SU-DHL-6 (cell line): Measurements from ENCODE around the gene PRSS38.

ENCODE experiments used
- H2AFZ ChIP-seq: fragments of 200-600 bp; sonication (generic); 2 replicates; pipeline ENCODE4 v1.6.1; 2014; ENCODE audit warnings: low read depth, mild to moderate bottlenecking, moderate library complexity, mixed read lengths, antibody characterized with exemption, low read length; ENCODE audit not compliant: severe bottlenecking
- H3F3A ChIP-seq: fragments of 200-600 bp; shearing (Covaris generic); 2 replicates; pipeline ENCODE4 v1.6.0; 2016; ENCODE audit warnings: antibody characterized with exemption, mild to moderate bottlenecking; ENCODE audit not compliant: insufficient read depth
- H3K27ac ChIP-seq: fragments of 200-600 bp; sonication (generic); 2 replicates; pipeline ENCODE4 v1.5.1; 2016; ENCODE audit warnings: low read depth, mild to moderate bottlenecking, low read length, moderate library complexity, mixed read lengths
- H3K27me3 ChIP-seq: fragments of 200-600 bp; sonication (generic), shearing (Covaris generic); 2 replicates; pipeline ENCODE4 v1.6.0; 2014; ENCODE audit warnings: mild to moderate bottlenecking, low read length
- H3K36me3 ChIP-seq: fragments of 200-600 bp; sonication (generic); 2 replicates; pipeline ENCODE4 v1.6.1; 2014; ENCODE audit warnings: mild to moderate bottlenecking, low read length, mixed read lengths
- H3K4me2 ChIP-seq: fragments of 300-600, 200-600 bp; shearing (Covaris generic), sonication (generic); 2 replicates; pipeline ENCODE4 v1.6.0; 2014; ENCODE audit warnings: low read length, low read depth, mild to moderate bottlenecking; ENCODE audit not compliant: poor library complexity, severe bottlenecking
- H3K4me3 ChIP-seq: fragments of 200-600 bp; sonication (generic); 2 replicates; pipeline ENCODE4 v1.5.1; 2014; ENCODE audit warnings: antibody characterized with exemption, low read length, mild to moderate bottlenecking, mixed read lengths; ENCODE audit not compliant: insufficient read depth, poor library complexity, severe bottlenecking
- H3K79me2 ChIP-seq: fragments of 200-600 bp; sonication (generic); 2 replicates; pipeline ENCODE4 v1.6.1; 2014; ENCODE audit warnings: mild to moderate bottlenecking, low read length, moderate library complexity; ENCODE audit not compliant: insufficient read depth
- H3K9ac ChIP-seq: fragments of 200-600 bp; sonication (generic); 2 replicates; pipeline ENCODE4 v1.7.0; 2014; ENCODE audit warnings: mild to moderate bottlenecking, low read length
- H3K9me2 ChIP-seq: fragments of 200-600 bp; sonication (generic); replicated peaks from 2 replicates; pipeline ENCODE4 v1.6.1; 2014; ENCODE audit warnings: low read length; ENCODE audit not compliant: insufficient read depth
- H3K9me3 ChIP-seq: fragments of 200-600 bp; sonication (generic); 2 replicates; pipeline ENCODE4 v1.6.1; 2014; ENCODE audit warnings: low read length, mixed read lengths; ENCODE audit not compliant: insufficient read depth
- H4K20me1 ChIP-seq: fragments of 200-600 bp; sonication (generic); 2 replicates; pipeline ENCODE4 v1.6.1; 2014; ENCODE audit warnings: low read depth, mild to moderate bottlenecking, antibody characterized with exemption, low read length, moderate library complexity, mixed read lengths
- EZH2phosphoT487 ChIP-seq: fragments of 200-600 bp; sonication (generic), shearing (Covaris generic); conservative IDR thresholded peaks from 2 replicates; pipeline ENCODE4 v1.6.1; 2018; ENCODE audit warnings: mild to moderate bottlenecking, antibody characterized with exemption, low read length, moderate library complexity, mixed read lengths
- TF ChIP-seq, protein P1 (sequence below): fragments of 200-600 bp; sonication (generic); IDR thresholded peaks from one replicate; pipeline ENCODE4 v1.5.1; 2017; ENCODE audit warnings: antibody characterized with exemption, mild to moderate bottlenecking, low read length, moderate library complexity; ENCODE audit not compliant: insufficient read depth, poor library complexity, severe bottlenecking

Gene PRSS38

DNA sequence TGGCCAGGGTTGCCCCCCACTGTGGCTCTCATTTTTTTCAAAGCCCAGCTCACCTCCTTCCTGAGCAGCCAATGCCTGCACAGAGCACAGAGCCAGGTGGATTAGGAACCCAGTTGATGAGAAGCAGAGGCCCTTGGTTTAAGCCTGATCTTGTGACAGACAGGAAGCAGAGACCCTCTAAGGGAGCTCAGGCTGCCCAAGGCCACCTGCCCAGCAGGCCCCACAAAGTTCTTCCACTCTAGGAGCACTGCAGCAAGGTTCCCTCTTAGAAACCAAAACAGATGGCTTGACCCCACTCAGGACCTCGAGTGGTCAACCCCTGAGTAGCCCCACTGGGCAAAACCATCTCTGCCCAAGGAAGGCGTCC is 25.5 kb upstream of the PRSS38 start:
- TF ChIP-seq, protein P1, sequence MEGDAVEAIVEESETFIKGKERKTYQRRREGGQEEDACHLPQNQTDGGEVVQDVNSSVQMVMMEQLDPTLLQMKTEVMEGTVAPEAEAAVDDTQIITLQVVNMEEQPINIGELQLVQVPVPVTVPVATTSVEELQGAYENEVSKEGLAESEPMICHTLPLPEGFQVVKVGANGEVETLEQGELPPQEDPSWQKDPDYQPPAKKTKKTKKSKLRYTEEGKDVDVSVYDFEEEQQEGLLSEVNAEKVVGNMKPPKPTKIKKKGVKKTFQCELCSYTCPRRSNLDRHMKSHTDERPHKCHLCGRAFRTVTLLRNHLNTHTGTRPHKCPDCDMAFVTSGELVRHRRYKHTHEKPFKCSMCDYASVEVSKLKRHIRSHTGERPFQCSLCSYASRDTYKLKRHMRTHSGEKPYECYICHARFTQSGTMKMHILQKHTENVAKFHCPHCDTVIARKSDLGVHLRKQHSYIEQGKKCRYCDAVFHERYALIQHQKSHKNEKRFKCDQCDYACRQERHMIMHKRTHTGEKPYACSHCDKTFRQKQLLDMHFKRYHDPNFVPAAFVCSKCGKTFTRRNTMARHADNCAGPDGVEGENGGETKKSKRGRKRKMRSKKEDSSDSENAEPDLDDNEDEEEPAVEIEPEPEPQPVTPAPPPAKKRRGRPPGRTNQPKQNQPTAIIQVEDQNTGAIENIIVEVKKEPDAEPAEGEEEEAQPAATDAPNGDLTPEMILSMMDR, result no peak
- no peak for TF ChIP-seq EZH2phosphoT487
- no peak overlapping the region for H3K27ac ChIP-seq
- H3K9me3 ChIP-seq, result no peaks in the 10 kb centered on the region
- H4K20me1 ChIP-seq, result no peaks in the 10 kb centered on the region
- no peaks in the 10 kb centered on the region for H3F3A ChIP-seq
- no peaks in the 10 kb centered on the region for H3K36me3 ChIP-seq
- no peaks in the 10 kb centered on the region for H3K9me2 ChIP-seq
- no peak overlapping the region for H3K9ac ChIP-seq
- no peaks in the 10 kb centered on the region for H3K27me3 ChIP-seq
- no peaks in the 10 kb centered on the region for H3K79me2 ChIP-seq
- H2AFZ ChIP-seq, result no peak overlapping the region
- H3K4me2 ChIP-seq, result no peak overlapping the region
- no peak overlapping the region for H3K4me3 ChIP-seq

DNA sequence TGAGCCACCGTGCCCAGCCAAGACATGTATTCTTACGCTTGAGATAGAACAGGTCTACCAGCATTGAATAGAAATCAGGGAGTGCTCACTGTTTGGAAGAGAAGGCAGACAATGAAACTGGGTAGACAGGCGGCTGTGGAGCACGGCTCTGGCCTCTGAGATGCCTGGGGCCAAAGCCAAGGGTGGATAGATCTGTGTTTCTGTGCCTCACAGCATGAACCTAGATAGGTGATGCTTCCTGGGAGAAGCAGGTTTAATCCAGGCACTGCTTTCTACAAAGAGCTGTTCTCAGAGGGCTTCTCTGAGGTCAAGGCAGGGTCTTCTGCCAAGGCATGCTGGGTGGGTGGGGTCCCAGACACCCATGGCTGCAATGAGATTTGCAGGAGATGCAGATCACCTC is 24.6 kb upstream of the PRSS38 start:
- H3F3A ChIP-seq, result no peaks in the 10 kb centered on the region
- H3K79me2 ChIP-seq, result no peaks in the 10 kb centered on the region
- H3K9me3 ChIP-seq, result no peaks in the 10 kb centered on the region
- no peaks in the 10 kb centered on the region for H3K27me3 ChIP-seq
- no peak overlapping the region for H3K4me3 ChIP-seq
- no peak overlapping the region for H3K27ac ChIP-seq
- no peak overlapping the region for H3K4me2 ChIP-seq
- no peaks in the 10 kb centered on the region for H4K20me1 ChIP-seq
- no peaks in the 10 kb centered on the region for H3K36me3 ChIP-seq
- no peak for TF ChIP-seq EZH2phosphoT487
- TF ChIP-seq, protein P1, result no peak
- H2AFZ ChIP-seq, result no peak overlapping the region
- H3K9me2 ChIP-seq, result no peaks in the 10 kb centered on the region
- no peak overlapping the region for H3K9ac ChIP-seq

DNA sequence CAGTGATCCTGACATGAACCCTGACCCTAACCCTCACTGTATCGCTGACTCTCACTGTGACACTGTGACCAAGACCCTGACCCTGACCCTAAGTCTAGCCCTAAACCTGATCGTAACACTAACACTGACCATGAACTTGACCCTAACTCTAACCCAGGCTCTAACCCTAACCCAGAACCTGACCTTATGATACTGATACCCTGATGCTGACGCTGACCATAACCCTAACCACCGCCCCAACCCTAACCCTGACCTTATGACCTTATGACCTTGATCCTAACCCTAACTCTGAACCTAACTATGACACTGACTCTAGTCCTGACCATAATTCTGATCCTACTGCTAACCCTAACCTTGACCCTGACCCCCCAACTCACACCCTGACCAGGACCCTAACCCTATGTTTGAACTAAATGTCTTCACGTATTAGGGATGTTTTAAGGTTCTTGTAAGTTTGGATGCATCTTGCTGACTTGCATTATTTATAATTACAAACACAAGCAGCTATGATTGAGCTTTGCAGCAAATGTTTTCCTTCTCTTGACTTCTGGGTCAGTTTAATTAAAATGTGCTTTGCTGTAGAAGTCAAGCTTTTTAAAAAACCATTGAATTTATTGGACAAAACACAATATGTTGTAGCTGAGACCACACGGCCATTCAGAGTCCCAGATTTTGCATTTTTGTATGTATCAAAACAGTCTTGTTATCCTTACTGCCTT is 23.9 kb upstream of the PRSS38 start:
- no peaks in the 10 kb centered on the region for H3K79me2 ChIP-seq
- no peaks in the 10 kb centered on the region for H3F3A ChIP-seq
- no peaks in the 10 kb centered on the region for H3K9me2 ChIP-seq
- H3K36me3 ChIP-seq, result no peaks in the 10 kb centered on the region
- no peak overlapping the region for H3K27ac ChIP-seq
- H3K27me3 ChIP-seq, result no peaks in the 10 kb centered on the region
- H3K9ac ChIP-seq, result no peak overlapping the region
- H4K20me1 ChIP-seq, result no peaks in the 10 kb centered on the region
- H3K4me2 ChIP-seq, result no peak overlapping the region
- TF ChIP-seq, protein P1, result no peak
- no peak for TF ChIP-seq EZH2phosphoT487
- H3K9me3 ChIP-seq, result no peaks in the 10 kb centered on the region
- H2AFZ ChIP-seq, result no peak overlapping the region
- no peak overlapping the region for H3K4me3 ChIP-seq
